HG03039 (cell line): Measurements from ENCODE around the gene UPK3A.
"Not testable (repeated sequence)": the region's sequence is repeated elsewhere in the genome, so short reads cannot be mapped to it uniquely, and the experiment has no call there.

Experiments
- ATAC-seq: cut with Tn5 transposase; IDR thresholded peaks from one replicate; pipeline ENCODE4 v1.9.1; 2021; ENCODE audit warnings: mild to moderate bottlenecking, moderate library complexity; ENCODE audit not compliant: unreplicated experiment

Gene UPK3A

DNA sequence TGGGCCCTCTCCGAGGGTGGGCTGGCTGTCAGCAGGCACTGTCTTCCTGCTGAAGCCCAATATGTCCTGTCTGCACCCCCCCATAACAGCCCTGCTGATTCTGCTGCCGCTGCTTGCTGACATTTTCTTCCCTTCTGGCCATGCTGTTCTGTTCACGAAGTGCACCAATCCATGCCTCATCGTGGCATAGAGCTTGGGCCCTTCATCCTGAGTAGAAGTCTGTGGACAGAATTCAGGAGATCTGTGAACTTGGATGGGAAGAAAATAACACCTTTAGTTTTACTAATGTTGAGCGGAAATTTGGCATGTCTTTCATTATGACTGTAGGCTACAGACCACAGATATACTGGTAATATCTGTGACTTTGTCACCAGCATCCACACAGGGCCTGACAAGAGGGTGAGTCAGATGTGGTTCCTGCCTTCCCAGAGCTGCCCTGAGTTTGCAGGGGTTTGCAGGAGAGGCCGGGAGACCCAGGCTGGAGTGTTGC is 29.9 kb upstream of the UPK3A start:
- ATAC-seq, result no peak

DNA sequence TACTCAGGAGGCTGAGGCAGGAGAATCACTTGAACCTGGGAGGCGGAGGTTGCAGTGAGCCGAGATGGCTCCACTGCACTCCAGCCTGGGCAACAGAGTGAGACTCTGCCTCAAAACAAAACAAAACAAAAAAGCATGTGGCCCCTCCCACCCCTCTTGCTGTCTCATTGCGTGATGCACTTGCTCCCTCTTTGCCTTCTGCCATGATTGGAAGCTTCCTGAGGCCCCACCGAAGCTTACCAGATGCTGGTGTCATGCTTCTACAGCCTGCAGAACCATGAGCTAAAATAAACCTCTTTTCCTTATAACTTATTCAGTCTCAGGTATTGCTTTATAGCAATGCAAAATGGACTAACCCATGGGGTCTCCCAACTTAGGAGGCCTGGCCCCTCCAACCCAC is 26.8 kb upstream of the UPK3A start:
- not testable (repeated sequence) for ATAC-seq

DNA sequence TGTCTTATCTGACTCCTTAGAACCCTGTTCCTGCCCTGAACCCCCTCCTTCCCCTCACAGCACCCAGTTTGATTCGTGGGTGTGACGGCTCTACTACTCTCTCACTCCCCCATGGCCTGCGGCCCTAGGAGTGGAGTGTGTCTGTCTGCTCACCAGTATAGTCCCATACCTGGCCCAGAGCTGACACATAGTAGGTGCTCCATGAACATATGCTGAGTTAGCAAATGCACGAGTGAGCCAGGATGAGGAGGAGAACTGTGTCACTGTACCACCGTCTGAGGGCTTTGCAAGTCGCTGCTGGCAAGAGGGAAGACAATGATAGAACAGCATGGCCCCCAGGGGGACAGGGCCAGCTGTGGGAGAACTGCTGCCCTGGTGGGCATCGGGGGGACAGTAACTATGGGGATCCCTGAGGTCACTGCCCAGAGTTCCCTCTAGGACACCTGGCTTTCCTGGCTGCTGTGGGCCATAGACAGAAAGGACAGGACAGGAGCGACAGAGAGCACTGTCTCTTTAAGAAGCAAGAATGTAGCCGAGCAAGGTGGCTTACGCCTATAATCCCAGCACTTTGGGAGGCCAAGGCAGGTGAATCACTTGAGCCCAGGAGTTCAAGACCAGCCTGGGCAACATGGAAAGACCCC is 24.9 kb upstream of the UPK3A start:
- ATAC-seq, result no peak

DNA sequence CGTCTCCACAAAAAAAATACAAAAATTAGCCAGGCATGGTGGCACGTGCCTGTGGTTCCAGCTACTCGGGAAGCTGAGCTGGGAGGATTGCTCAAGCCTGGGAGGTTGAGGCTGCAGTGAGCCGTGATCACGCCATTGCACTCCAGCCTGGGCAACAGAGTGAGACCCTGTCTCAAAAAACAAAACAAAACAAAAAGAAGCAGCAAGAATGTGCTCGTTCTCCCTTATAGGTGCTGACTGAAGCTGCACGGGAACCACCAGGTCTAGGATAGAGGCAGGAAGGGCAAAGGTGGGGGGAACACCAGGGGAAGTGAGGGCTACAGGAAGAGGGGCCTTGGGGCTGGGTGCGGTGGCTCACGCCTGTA is 24.4 kb upstream of the UPK3A start:
- ATAC-seq, result not testable (repeated sequence)

DNA sequence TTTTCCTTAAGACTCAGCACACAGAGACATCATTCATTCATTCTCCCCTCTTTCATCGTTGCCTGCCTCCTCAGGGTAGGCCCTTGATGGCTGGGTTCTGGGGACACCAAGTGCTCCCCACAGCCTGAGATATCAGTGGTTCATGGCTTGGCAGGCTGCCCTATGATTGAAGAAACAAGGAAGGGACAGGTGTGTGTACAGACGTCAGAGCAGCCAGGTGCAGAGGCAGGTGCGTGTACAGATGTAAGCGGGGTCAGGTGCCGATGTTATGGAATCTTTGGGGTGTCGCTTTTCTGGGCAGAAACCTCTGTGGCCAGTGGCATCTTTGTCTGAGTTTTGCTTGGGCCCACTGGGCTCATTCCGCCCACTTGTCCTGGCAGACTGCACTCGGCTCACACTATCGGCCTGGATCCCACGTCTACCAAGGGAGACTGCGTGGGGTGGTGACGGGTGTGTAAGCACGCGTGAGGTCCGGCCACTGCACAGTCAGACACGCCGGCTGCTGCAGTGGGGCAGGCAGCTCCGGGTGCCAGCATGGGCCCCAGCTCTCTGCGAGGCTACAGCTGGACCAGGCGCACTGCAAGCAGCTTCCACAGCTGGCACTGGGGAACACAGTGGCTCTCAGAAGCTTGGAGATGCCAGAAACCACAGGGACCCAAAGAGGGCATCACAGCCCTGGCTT is 23.2 kb upstream of the UPK3A start:
- ATAC-seq, result no peak

DNA sequence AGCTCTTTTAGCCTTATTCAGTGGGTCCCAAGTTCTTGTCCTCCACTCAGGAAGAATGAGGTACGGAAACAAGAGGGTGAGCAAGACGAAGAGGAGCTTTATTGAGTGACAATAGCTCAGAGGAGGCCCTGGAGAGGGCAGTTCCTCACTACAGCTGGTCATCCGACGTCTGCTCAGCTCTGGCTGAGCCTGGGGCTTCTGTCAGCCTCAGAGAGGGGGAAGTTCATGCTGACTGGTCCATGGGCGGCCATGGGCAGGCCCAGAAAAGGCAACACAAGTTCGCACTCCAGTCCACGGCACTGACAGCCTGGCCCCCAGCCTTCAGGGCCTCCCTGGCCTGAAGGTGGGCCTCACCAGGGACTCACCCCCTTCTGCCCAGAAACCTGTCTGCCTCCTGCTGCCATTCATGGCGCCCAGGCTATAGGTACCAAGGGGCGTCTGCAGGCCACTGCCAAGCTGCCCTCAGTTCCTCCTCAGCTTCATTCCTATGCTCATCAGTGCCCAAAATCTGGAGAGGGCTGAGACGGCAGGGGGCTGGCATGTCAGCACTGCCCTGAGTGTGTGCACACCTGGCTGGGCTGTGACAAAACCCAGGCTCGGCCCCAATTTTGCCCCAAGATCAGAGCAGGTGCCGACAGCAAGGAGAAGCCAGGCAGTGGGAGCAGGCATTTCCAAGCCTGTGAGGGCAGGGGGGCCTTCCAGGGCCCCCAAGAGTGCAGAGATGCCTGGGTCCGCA is 22.4 kb upstream of the UPK3A start:
- ATAC-seq, result no peak

DNA sequence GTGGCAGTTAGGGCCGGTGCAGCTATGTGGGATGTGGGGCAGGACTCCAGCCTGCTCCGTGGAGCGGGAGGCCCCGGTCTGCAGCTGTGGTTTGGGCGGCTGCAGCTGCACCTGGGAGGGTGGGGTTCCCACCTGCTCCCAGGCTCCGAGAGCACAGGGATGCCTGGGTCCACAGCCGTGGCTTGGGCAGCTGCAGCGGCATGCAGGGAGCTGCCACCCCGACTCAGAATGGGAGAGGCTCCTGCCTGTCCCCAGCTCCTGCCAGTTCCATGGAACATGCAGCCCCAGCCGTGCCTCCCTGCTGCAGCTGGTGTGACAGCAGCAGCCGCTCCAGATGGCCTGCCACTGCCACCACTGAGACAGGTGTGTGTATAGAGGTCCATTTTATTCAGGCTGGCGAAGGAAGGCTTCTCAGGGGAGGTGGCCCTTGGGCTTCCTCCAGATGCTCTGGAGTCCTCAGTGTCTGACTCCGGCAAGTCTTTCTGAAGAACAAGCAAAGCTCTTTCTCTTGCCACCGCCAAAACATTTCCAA is 21.8 kb upstream of the UPK3A start:
- peak; percentile 21 for ATAC-seq

DNA sequence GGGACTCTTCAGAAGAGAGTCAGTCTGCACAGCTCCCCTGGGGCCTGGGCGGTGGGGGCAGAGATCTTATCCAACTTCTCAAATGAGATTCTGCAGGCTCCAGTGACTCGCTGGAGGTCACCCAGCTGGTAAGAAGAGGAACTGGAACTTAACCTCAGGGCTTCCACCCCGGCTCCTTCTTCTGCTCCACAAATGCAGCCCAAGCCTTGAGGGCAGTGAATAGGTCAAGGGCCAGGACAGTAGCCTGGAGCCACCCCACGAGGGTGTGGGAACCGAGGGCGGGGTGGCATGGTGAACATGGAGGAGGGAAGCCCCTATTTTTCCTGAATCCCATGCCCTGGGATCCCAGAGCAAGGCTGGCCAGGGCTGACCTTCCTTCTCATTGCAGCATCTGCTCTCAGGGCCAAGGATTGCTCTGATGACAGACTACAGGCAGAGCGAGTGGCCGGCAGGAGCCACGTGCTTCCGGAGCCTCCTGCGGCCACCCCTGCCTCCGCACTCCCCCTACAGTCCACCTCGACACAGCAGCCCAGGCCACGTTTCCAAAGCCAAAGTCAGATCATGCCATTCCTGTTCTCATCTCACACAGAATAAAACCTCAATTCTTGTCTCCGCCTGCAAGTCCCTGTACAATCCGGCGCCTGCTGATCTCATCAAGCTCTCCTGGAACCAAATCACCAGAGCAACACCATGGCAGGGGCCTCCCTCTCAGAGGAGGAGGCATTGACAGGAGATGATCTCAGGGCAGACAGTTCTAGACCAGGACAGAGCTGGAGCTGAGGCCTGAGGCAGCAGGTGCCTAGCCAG is 21.1 kb upstream of the UPK3A start:
- peak; percentile 46 for ATAC-seq

DNA sequence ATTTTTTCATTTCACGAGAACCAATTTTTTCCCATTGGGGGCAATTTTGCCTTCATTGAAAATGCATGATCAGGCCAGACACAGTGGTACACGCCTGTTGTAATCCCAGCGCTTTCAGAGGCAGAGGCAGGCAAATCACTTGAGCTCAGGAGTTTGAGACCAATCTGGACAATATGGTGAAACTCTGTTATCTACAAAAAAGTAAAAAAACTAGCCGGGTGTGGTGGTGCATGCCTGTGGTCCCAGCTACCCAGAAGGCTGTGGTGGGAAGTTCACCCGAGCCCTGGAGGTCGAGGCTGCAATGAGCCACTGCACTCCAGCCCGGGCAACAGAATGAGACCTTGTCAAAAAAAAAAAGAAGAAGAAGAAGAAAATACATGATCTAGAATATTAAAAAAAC is 19.2 kb upstream of the UPK3A start:
- ATAC-seq, result no peak

DNA sequence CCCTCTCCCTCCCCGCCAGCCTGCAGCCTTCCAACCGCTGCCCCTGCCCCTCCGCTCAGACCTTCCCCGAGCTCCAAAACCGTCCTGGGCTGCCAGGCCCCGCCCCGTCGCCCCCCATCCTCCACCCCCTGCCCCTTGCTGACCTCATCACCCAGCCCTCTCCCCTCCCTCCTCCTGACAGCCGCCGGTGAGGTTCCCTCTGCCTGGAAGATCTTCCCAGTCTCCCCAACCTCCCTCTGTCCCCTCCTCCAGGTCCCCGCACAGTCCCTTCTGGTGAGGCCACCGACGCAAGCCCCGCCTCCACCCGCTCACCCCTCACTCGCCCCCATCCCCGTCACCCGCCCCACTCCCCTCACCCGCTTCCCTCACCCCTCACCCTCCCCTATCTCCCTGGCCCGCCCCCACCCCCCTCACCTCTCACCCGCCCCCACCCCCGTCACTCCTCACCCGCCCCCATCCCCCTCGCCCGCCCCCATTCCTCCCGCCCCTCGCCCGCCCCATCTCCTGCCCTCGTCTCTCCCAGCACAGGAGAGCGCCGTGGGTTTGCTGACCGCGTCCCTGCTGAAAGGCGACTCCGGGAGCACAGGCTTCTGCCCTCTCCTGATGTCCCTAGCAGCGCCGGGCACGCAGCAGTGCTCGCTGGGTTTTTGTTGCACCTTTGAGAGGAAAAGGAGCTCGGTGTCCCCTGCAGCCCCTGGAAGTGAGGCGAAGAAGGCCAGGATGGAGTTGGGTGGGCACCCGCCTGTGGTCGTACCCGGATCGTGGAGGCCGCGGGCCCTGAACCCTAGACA is 16.4 kb upstream of the UPK3A start:
- ATAC-seq, result no peak

DNA sequence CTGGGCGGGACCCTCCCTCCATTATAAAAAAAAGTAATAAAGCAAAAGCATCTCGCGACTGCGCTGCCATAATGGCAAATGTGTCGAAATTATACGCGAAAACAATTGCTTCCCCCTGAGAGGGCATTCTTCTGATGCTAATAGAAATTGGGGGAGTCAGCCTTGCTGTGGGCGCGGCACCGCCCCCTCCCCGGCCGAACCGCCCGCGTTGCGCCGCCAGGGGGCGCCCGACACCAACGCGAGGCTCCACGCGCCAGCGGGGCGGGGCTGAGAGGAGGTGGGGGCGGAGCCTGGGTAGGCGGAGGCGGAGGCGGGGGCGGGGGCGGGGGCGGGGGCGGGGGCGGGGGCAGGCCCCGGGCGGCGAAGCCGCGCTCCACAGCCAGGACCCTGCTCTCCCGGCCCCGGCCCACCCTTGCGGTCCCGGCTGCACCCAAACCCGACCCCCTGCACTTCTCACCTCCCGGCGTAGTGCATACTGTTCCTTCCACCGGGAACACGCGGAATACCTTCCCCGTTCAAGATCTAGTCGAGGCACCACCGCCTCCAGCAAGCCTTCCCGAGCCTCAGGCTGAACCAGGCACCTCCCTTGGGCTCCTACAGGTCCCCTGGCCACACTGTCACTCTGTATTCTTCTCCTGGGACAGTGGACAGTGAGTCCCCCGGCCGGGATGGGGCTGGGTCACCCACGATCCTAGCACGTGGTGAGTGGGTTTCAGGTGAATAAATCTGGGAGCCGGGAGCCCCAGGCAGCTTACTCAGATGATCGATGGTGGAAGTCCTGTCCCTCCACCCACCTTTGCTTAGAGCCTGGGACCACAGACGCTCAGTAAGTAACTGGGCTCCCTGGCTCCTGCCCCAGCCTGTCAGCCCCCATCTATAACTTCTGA is 15.5 kb upstream of the UPK3A start:
- ATAC-seq, result peak; percentile 71

DNA sequence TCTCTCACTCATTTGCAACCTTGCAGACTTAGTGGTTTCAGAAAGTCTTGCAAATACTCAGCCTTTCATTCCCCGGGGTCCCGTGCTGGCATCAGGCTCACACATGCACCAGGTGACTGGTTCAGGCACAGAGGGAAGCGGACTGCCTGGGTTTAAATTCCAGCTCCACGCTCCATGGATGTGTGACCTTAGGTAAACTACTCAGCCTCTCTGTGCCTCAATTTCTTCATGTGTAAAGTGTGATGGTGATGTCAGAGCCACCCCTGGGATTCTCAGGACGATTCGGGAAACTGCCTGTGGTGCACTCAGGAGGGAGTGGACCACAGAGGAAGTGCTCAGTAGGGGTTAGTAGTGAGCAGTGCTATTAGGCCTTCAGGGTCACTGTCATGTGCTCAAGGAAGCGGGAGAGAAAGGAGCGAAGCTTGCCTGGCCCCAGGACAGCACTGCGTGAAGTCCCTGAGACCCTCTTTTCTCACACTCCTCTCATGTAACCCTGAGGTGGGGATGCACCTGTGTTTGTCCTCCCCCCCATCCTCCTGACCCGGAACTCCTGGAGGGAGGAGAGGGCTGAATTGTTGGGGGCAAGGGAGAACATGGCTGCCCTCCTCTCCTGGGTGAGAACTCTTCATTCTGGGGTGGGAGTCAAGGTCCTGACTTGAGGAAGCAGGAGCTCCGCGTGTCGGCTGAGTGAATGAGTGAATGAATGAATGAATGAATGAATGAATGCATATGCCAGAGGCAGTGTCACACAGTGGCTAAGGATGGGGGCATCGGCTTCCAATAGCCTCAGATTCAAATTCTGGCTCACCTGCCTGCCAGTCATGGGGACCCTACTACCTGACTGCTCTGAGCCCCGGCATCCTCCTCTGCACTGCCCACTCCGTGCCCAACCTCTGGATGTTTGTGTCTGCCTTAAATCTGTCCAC is 14.4 kb upstream of the UPK3A start:
- no peak for ATAC-seq

DNA sequence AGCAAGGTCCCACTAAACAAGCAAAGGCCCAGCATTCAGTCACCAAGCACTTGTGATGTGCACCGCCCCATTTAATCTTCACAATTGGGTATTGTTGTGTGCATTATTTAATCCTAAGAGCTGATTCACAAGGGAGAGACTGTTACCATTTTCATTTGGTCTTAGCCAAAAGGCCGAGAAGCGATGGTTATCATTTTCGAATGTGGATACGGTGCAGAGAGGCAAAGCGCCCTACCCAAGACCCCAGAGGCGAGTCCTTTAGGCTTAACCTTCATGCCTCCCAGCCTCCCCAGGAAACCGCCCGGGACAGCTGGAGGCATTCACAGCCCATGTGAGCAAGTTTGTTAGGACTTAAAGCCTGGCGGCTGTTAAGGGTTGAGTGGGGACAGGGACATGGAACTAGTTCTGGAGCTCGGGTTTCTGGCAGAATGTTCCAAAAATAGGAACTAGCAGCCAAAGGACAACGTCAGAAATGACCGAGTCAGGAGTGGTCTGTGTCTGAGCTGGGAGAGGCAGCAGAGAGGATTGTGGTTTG is 13.0 kb upstream of the UPK3A start:
- ATAC-seq, result no peak

DNA sequence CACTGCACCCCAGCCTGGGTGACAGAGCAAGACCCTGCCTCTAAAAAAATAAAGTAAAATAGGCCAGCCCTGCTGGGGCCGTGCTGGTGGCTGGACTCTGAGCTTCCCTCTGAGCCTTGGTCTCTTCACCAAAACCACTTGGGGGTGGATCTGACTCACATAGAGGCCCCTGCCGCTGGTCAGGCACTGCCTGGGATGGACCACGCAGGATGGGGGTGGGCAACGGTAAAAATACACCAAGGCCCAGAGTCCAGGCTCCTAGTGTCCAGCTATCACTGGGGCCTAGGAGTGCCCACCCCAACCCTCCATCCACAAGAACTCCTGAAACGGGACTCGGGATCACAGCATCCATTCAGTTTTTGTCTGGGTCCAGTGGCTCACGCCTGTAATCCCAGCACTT is 12.3 kb upstream of the UPK3A start:
- ATAC-seq, result no peak

DNA sequence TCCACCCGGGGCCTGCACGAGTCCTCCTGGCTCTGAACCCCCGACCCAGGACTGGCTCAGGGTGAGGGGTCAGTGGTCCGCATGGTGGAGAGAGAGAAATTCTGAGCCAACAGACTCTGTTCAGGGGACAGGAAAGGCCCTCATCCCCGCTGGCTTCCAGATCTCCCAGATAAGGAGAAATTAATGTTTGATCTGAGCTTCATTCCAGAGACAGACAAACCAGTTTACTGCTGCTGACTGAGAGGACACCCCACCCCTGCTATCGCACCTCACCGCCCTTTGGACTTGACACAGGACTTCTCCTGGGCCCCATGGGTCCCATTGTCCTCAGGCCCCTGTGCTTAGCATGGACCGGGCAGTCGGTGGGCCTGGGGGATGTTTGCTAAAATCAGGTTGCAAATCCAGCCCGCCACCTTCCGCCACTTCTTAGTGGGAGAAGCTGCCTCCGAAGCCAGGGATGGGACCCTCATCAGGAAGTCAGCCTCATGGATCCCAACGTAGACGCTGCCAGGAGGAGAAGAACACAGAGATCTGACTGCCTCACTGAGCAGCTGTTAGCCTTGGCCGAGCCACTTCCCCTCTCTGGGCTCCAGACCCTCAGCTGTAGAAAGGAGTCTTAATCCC is 11.2 kb upstream of the UPK3A start:
- ATAC-seq, result no peak

DNA sequence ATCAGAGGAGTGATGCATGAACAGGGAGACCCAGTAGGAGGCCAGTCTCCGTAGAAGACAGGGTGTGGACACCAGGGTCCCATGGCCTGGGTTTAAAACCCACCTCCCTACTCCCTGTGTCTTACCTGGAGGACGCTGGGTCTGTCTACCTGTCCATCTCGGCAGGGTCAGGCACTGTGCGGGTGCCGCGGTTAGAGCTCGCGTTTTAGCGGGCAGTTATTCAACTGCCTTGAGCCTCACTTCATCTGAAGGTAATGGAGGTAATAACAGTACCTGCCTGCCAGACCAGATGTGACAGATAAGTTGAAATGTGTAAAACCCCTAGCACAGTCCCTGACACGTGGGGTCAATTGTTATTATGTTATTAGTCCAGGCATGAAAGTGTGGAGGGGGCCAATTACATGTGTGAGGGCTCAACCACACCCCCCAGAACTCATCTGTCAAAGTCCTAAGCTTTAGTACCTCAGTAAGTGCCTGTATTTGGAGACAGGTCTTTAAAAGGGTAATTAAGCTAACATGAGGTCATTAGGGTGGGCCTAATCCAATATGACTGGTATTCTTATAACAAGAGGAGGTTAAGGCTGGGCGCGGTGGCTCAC is 8.1 kb upstream of the UPK3A start:
- no peak for ATAC-seq

DNA sequence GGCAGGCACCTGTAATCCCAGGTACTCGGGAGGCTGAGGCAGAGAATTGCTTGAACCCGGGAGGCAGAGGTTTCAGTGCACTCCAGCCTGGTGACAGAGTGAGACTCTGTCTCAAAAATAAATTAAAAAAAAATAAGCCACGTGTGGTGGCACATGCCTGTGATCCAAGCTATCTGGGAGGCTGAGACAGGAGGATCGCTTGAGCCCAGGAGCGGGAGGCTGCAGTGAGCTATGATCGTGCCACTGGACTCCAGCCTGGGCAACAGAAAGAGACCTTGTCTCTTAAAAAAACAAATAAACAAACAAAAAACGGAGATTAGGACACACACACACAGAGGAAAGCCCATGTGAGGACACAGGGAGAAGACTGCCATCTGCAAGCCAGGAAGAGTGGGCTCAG is 7.0 kb upstream of the UPK3A start:
- ATAC-seq, result not testable (repeated sequence)
